ENCODE results near the gene IL10RB.
"Not testable (repeated sequence)": the region's sequence is repeated elsewhere in the genome, so short reads cannot be mapped to it uniquely, and the experiment has no call there.

DNA sequence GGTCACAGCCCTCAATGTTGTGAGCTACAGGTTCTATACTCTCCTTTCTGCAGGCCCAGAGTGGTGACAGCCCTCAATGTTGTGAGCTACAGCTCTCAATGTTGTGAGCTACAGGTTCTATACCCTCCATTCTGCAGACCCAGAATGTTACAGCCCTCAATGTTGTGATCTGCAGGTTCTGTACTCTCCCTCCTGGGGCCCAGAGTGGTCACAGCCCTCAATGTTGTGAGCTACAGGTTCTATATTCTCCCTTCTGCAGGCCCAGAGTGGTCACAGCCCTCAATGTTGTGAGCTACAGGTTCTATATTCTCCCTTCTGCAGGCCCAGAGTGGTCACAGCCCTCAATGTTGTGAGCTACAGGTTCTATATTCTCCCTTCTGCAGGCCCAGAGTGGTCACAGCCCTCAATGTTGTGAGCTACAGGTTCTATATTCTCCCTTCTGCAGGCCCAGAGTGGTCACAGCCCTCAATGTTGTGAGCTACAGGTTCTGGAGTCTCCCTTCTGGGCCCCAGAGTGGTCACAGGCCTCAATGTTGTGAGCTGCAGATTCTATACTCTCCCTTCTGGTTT lies 26.5 kb upstream of the IL10RB start:
- TF ChIP-seq, protein P1, sequence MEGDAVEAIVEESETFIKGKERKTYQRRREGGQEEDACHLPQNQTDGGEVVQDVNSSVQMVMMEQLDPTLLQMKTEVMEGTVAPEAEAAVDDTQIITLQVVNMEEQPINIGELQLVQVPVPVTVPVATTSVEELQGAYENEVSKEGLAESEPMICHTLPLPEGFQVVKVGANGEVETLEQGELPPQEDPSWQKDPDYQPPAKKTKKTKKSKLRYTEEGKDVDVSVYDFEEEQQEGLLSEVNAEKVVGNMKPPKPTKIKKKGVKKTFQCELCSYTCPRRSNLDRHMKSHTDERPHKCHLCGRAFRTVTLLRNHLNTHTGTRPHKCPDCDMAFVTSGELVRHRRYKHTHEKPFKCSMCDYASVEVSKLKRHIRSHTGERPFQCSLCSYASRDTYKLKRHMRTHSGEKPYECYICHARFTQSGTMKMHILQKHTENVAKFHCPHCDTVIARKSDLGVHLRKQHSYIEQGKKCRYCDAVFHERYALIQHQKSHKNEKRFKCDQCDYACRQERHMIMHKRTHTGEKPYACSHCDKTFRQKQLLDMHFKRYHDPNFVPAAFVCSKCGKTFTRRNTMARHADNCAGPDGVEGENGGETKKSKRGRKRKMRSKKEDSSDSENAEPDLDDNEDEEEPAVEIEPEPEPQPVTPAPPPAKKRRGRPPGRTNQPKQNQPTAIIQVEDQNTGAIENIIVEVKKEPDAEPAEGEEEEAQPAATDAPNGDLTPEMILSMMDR (CRISPR knock-in tag; IDR thresholded peaks at IDR 0.05): not testable (repeated sequence)
- TF ChIP-seq ZKSCAN8 (CRISPR knock-in tag; IDR thresholded peaks at IDR 0.05; ENCODE audit: borderline replicate concordance); ZNF777 (CRISPR knock-in tag; IDR thresholded peaks at IDR 0.05); ZBTB21 (CRISPR knock-in tag; IDR thresholded peaks at IDR 0.05); PLRG1 (conservative IDR thresholded peaks at IDR 0.05); EZH2 (conservative IDR thresholded peaks at IDR 0.05; ENCODE audit: low read depth, low read length); RFX5 (IDR thresholded peaks at IDR 0.05; ENCODE audit: low read depth, low read length); POLR2AphosphoS5 (IDR thresholded peaks at IDR 0.05; ENCODE audit: low read depth, low read length): not testable (repeated sequence)
- TF ChIP-seq, protein P2, sequence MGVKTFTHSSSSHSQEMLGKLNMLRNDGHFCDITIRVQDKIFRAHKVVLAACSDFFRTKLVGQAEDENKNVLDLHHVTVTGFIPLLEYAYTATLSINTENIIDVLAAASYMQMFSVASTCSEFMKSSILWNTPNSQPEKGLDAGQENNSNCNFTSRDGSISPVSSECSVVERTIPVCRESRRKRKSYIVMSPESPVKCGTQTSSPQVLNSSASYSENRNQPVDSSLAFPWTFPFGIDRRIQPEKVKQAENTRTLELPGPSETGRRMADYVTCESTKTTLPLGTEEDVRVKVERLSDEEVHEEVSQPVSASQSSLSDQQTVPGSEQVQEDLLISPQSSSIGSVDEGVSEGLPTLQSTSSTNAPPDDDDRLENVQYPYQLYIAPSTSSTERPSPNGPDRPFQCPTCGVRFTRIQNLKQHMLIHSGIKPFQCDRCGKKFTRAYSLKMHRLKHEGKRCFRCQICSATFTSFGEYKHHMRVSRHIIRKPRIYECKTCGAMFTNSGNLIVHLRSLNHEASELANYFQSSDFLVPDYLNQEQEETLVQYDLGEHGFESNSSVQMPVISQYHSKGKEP (CRISPR knock-in tag; IDR thresholded peaks at IDR 0.05): not testable (repeated sequence)
- TF ChIP-seq, protein P3, sequence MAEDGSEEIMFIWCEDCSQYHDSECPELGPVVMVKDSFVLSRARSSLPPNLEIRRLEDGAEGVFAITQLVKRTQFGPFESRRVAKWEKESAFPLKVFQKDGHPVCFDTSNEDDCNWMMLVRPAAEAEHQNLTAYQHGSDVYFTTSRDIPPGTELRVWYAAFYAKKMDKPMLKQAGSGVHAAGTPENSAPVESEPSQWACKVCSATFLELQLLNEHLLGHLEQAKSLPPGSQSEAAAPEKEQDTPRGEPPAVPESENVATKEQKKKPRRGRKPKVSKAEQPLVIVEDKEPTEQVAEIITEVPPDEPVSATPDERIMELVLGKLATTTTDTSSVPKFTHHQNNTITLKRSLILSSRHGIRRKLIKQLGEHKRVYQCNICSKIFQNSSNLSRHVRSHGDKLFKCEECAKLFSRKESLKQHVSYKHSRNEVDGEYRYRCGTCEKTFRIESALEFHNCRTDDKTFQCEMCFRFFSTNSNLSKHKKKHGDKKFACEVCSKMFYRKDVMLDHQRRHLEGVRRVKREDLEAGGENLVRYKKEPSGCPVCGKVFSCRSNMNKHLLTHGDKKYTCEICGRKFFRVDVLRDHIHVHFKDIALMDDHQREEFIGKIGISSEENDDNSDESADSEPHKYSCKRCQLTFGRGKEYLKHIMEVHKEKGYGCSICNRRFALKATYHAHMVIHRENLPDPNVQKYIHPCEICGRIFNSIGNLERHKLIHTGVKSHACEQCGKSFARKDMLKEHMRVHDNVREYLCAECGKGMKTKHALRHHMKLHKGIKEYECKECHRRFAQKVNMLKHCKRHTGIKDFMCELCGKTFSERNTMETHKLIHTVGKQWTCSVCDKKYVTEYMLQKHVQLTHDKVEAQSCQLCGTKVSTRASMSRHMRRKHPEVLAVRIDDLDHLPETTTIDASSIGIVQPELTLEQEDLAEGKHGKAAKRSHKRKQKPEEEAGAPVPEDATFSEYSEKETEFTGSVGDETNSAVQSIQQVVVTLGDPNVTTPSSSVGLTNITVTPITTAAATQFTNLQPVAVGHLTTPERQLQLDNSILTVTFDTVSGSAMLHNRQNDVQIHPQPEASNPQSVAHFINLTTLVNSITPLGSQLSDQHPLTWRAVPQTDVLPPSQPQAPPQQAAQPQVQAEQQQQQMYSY (CRISPR knock-in tag; IDR thresholded peaks at IDR 0.05): not testable (repeated sequence)
- TF ChIP-seq, protein P4, sequence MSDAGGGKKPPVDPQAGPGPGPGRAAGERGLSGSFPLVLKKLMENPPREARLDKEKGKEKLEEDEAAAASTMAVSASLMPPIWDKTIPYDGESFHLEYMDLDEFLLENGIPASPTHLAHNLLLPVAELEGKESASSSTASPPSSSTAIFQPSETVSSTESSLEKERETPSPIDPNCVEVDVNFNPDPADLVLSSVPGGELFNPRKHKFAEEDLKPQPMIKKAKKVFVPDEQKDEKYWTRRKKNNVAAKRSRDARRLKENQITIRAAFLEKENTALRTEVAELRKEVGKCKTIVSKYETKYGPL (CRISPR knock-in tag; IDR thresholded peaks at IDR 0.05): not testable (repeated sequence)
- TF ChIP-seq, protein P5, sequence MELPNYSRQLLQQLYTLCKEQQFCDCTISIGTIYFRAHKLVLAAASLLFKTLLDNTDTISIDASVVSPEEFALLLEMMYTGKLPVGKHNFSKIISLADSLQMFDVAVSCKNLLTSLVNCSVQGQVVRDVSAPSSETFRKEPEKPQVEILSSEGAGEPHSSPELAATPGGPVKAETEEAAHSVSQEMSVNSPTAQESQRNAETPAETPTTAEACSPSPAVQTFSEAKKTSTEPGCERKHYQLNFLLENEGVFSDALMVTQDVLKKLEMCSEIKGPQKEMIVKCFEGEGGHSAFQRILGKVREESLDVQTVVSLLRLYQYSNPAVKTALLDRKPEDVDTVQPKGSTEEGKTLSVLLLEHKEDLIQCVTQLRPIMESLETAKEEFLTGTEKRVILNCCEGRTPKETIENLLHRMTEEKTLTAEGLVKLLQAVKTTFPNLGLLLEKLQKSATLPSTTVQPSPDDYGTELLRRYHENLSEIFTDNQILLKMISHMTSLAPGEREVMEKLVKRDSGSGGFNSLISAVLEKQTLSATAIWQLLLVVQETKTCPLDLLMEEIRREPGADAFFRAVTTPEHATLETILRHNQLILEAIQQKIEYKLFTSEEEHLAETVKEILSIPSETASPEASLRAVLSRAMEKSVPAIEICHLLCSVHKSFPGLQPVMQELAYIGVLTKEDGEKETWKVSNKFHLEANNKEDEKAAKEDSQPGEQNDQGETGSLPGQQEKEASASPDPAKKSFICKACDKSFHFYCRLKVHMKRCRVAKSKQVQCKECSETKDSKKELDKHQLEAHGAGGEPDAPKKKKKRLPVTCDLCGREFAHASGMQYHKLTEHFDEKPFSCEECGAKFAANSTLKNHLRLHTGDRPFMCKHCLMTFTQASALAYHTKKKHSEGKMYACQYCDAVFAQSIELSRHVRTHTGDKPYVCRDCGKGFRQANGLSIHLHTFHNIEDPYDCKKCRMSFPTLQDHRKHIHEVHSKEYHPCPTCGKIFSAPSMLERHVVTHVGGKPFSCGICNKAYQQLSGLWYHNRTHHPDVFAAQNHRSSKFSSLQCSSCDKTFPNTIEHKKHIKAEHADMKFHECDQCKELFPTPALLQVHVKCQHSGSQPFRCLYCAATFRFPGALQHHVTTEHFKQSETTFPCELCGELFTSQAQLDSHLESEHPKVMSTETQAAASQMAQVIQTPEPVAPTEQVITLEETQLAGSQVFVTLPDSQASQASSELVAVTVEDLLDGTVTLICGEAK (IDR thresholded peaks at IDR 0.05): not testable (repeated sequence)
- TF ChIP-seq, protein P5 (CRISPR knock-in tag; IDR thresholded peaks at IDR 0.05): not testable (repeated sequence)
